Coronary artery (tissue), 2 donors: ENCODE data around the gene SLC13A1.

Experiments used
- DNase-seq: peaks from one replicate; pipeline ENCODE4 v3.0.0-alpha.2; 2017; ENCODE audit warnings: low spot score
- H3K27ac ChIP-seq, 2 donors: fragments of 200-600 bp; sonication (generic); one replicate each; pipeline ENCODE4 v1.5.1; 2016 to 2019
- H3K4me3 ChIP-seq: fragments of 200-600 bp; sonication (generic); 2 replicates; pipeline ENCODE4 v1.5.1; 2016; ENCODE audit warnings: mild to moderate bottlenecking, moderate library complexity
- TF ChIP-seq, protein P1 (sequence below): fragments of 200-600 bp; sonication (generic); IDR thresholded peaks from one replicate; pipeline ENCODE4 v1.5.1; 2019; ENCODE audit warnings: antibody characterized with exemption

SLC13A1 gene

DNA sequence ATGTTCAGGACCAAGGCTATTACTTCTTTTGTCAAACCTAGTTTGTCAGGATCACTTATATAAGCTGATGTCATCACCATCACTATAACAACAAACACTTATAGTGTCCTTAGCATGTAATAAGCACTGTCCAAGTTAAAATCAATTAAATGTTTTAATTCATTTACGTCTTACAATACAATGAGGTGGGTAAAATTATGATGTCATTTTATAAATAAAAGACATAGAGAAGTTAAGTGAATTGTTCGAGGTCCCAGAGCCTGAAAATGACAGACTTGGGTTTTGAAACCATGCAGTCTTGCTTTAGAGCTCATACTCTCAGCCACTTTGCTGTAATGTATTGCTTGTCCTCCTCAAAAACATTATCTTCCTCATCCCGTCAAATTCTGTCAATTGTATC lies 48.3 kb downstream of the SLC13A1 start:
- TF ChIP-seq, protein P1, sequence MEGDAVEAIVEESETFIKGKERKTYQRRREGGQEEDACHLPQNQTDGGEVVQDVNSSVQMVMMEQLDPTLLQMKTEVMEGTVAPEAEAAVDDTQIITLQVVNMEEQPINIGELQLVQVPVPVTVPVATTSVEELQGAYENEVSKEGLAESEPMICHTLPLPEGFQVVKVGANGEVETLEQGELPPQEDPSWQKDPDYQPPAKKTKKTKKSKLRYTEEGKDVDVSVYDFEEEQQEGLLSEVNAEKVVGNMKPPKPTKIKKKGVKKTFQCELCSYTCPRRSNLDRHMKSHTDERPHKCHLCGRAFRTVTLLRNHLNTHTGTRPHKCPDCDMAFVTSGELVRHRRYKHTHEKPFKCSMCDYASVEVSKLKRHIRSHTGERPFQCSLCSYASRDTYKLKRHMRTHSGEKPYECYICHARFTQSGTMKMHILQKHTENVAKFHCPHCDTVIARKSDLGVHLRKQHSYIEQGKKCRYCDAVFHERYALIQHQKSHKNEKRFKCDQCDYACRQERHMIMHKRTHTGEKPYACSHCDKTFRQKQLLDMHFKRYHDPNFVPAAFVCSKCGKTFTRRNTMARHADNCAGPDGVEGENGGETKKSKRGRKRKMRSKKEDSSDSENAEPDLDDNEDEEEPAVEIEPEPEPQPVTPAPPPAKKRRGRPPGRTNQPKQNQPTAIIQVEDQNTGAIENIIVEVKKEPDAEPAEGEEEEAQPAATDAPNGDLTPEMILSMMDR = no peak
- Histone ChIP-seq H3K27ac (no peak overlapping the region), H3K4me3 (no peak overlapping the region)
- DNase-seq = no peak

GRCh38 chr7:123148813-123149212 lies 51.0 kb downstream of the SLC13A1 start:
- TF ChIP-seq, protein P1 = no peak
- Histone ChIP-seq H3K4me3 (no peak overlapping the region), H3K27ac (no peak overlapping the region)
- DNase-seq = no peak

- Histone ChIP-seq H3K4me3 (no peak overlapping the region), H3K27ac (no peak overlapping the region)
- no peak for DNase-seq
- TF ChIP-seq, protein P1 = no peak
These were observed 56.3 kb downstream of the SLC13A1 start for GRCh38 chr7:123143252-123144006.

DNA sequence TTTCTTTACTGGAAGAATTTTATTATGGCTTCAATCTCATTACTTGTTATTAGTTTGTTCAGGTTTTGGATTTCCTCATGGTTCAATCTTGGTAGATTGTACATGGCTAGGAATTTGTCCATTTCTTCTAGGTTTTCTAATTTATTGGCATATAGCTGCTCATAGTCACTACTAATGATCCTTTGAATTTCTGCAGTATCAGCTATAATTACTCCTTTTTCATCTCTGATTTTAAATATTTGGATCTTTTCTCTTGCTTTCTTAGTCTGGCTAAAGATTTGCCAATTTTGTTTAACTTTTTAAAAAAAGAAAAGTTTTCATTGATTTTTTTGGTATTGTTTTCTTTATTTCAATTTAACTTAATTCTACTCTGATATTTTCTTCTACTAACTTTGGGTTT lies 59.2 kb downstream of the SLC13A1 start:
- no peak overlapping the region for H3K4me3 ChIP-seq
- no peak for DNase-seq
- no peak overlapping the region for H3K27ac ChIP-seq
- TF ChIP-seq, protein P1 = no peak

DNA sequence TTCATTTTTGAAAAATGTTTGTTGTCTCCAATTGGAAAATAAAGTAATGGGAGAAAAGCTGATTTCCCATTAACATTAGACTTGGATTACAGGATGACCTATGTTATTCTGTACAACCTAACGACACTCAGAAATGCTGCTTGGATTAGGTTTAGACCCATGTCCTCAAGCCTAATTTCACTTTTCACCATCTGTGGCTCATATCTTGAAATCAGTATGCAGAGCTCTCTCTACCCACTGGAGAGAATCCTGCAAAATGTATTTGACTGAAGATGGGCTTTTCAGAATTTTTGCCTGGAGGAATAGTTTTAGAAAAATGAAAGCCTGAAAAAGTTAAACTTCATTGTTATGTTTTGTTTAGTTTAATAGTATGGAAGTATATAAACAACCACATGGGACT lies 63.8 kb downstream of the SLC13A1 start:
- Histone ChIP-seq H3K4me3 (no peak overlapping the region), H3K27ac (no peak overlapping the region)
- TF ChIP-seq, protein P1 = no peak
- no peak for DNase-seq

- DNase-seq = no peak
- H3K27ac ChIP-seq = no peak overlapping the region
- no peak overlapping the region for H3K4me3 ChIP-seq
- TF ChIP-seq, protein P1 = no peak
These were observed 65.8 kb downstream of the SLC13A1 start for GRCh38 chr7:123133924-123134323.

- DNase-seq = no peak
- Histone ChIP-seq H3K4me3 (no peak overlapping the region), H3K27ac (no peak overlapping the region)
- TF ChIP-seq, protein P1 = no peak
These were observed 67.8 kb downstream of the SLC13A1 start for GRCh38 chr7:123131961-123132360.
